DOHH2 (cell line): ENCODE measurements around the gene NALCN.

Experiments
- H3F3A ChIP-seq: fragments of 200-600 bp; sonication (generic), shearing (Covaris generic); 2 replicates; pipeline ENCODE4 v1.6.0; 2016; ENCODE audit warnings: antibody characterized with exemption, mild to moderate bottlenecking; ENCODE audit not compliant: control insufficient read depth, insufficient read depth
- H3K27ac ChIP-seq: fragments of 200-600 bp; sonication (generic); 2 replicates; pipeline ENCODE4 v1.5.1; 2014; ENCODE audit warnings: low read depth, mild to moderate bottlenecking, low read length, moderate library complexity
- H3K27me3 ChIP-seq: fragments of 200-600 bp; sonication (generic); 2 replicates; pipeline ENCODE4 v1.6.1; 2014; ENCODE audit warnings: mild to moderate bottlenecking, low read length, mixed read lengths; ENCODE audit not compliant: control insufficient read depth
- H3K36me3 ChIP-seq: fragments of 200-600 bp; sonication (generic); 2 replicates; pipeline ENCODE4 v1.6.1; 2014; ENCODE audit warnings: mild to moderate bottlenecking, low read length, moderate library complexity, mixed read lengths; ENCODE audit not compliant: control insufficient read depth
- H3K4me1 ChIP-seq: fragments of 200-600 bp; sonication (generic); 2 replicates; pipeline ENCODE4 v1.6.1; 2014; ENCODE audit warnings: mild to moderate bottlenecking, low read length, mixed read lengths; ENCODE audit not compliant: control insufficient read depth
- H3K4me2 ChIP-seq: fragments of 200-600 bp; sonication (generic); 2 replicates; pipeline ENCODE4 v1.6.0; 2014; ENCODE audit warnings: mild to moderate bottlenecking, low read length, moderate library complexity
- H3K4me3 ChIP-seq: fragments of 200-600 bp; sonication (generic); 2 replicates; pipeline ENCODE4 v1.5.1; 2014; ENCODE audit warnings: mild to moderate bottlenecking, low read length, mixed read lengths
- H3K79me2 ChIP-seq: fragments of 200-600 bp; sonication (generic); 2 replicates; pipeline ENCODE4 v1.6.1; 2014; ENCODE audit warnings: mild to moderate bottlenecking, low read length, mixed read lengths; ENCODE audit not compliant: control insufficient read depth
- H3K9me2 ChIP-seq: fragments of 200-600 bp; sonication (generic); replicated peaks from 2 replicates; pipeline ENCODE4 v1.6.1; 2014; ENCODE audit warnings: mild to moderate bottlenecking, low read length, mixed read lengths; ENCODE audit not compliant: control insufficient read depth
- H3K9me3 ChIP-seq: fragments of 200-600 bp; sonication (generic); 2 replicates; pipeline ENCODE4 v1.6.1; 2014; ENCODE audit warnings: antibody characterized with exemption, low read length, mixed read lengths; ENCODE audit not compliant: control insufficient read depth, insufficient read depth
- H4K20me1 ChIP-seq: fragments of 200-600 bp; sonication (generic); 2 replicates; pipeline ENCODE4 v1.6.0; 2014; ENCODE audit warnings: low read depth, mild to moderate bottlenecking, antibody characterized with exemption, low read length, moderate library complexity; ENCODE audit not compliant: control insufficient read depth, insufficient read depth
- EZH2phosphoT487 ChIP-seq: fragments of 200-600 bp; sonication (generic); IDR thresholded peaks from 2 replicates; pipeline ENCODE4 v1.6.1; 2017; ENCODE audit warnings: borderline replicate concordance, mild to moderate bottlenecking, antibody characterized with exemption, low read length, moderate library complexity, mixed read lengths
- TF ChIP-seq, protein P1 (sequence below): fragments of 200-600 bp; sonication (generic); IDR thresholded peaks from one replicate; pipeline ENCODE4 v1.5.1; 2014; ENCODE audit warnings: antibody characterized with exemption, mild to moderate bottlenecking, low read depth, low read length; ENCODE audit not compliant: poor library complexity, severe bottlenecking

The NALCN gene

DNA sequence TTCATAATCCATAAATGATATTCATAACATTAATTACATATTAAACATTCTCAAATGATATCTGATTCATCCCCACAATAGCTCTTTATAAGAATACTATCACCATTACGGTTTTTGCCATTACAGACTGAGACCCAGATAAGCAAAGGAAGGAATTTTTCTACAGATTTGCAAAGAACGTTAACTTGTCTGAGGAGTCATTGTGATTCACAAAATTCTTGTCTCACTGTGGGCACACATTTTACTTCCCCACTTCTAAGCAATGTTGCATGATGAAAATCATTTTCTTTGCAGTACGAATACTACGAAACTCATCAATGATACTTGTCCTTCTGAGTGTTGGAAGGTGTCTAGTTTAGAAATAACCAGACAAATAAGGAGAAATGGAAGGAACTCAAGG, 70.1 kb downstream of the NALCN start:
- TF ChIP-seq, protein P1, sequence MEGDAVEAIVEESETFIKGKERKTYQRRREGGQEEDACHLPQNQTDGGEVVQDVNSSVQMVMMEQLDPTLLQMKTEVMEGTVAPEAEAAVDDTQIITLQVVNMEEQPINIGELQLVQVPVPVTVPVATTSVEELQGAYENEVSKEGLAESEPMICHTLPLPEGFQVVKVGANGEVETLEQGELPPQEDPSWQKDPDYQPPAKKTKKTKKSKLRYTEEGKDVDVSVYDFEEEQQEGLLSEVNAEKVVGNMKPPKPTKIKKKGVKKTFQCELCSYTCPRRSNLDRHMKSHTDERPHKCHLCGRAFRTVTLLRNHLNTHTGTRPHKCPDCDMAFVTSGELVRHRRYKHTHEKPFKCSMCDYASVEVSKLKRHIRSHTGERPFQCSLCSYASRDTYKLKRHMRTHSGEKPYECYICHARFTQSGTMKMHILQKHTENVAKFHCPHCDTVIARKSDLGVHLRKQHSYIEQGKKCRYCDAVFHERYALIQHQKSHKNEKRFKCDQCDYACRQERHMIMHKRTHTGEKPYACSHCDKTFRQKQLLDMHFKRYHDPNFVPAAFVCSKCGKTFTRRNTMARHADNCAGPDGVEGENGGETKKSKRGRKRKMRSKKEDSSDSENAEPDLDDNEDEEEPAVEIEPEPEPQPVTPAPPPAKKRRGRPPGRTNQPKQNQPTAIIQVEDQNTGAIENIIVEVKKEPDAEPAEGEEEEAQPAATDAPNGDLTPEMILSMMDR = no peak
- TF ChIP-seq EZH2phosphoT487 = no peak
- H3K4me1 ChIP-seq = no peaks in the 10 kb centered on the region
- H3K27me3 ChIP-seq = no peaks in the 10 kb centered on the region
- H3F3A ChIP-seq = no peaks in the 10 kb centered on the region
- H3K27ac ChIP-seq = no peak overlapping the region
- H3K9me2 ChIP-seq = no peaks in the 10 kb centered on the region
- no peaks in the 10 kb centered on the region for H3K79me2 ChIP-seq
- H4K20me1 ChIP-seq = no peaks in the 10 kb centered on the region
- H3K4me2 ChIP-seq = no peak overlapping the region
- H3K36me3 ChIP-seq = no peaks in the 10 kb centered on the region
- H3K4me3 ChIP-seq = no peak overlapping the region
- H3K9me3 ChIP-seq = no peaks in the 10 kb centered on the region

DNA sequence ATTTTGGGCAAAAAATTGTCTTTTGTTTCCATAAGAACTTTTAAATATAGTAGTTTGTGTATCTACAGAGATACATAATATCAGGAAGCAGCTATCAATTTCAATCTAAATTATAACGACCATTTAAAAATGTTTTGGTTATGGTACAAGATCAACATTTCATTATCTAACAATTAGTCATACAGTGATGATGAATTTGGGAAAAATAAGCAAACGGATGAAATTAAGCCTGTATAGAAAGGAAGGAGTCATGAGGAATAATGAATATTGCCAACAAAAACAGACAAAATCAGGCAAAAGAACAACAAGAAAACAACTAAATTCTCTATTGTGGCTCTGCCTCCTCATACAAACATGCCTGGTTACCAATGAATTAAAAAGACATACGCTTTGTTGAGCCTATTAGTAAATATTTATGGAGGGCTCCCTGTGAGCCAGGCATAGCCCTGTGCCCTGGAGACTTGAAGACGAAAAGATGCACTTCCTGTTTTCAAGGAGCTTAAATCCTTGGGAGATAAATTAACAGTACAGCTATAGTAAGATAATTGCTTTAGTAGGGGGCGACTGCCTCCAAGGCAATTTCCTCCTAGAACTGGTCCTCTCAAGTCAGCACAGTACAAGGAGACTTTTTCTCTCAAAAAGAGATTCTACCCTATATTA, 73.0 kb downstream of the NALCN start:
- Histone ChIP-seq H3K27me3 (no peaks in the 10 kb centered on the region), H3K27ac (no peak overlapping the region), H3K79me2 (no peaks in the 10 kb centered on the region), H3K9me2 (no peaks in the 10 kb centered on the region), H3K4me1 (no peaks in the 10 kb centered on the region), H3K36me3 (no peaks in the 10 kb centered on the region), H3K4me2 (no peak overlapping the region), H3F3A (no peaks in the 10 kb centered on the region), H3K4me3 (no peak overlapping the region), H4K20me1 (no peaks in the 10 kb centered on the region), H3K9me3 (no peaks in the 10 kb centered on the region)
- TF ChIP-seq, protein P1 = no peak

DNA sequence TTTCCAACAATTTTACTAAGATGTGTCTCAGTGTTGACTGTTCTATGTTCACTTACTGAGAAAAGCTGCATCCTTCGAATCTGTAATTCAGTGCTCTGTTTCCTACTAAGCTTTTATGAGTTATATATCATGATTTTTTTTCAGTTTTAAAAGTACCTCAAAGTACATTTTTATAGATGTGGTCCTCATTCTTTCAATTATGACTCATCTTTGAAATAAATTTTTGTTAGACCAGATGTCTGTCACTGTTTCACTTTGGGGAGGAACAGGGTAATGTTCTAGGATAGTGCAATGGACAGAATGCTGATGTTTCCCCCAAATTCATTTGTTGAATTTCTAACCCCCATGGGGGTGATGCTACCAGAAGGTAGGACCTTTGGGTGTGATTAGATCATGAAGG, 74.8 kb downstream of the NALCN start:
- Histone ChIP-seq H3K27ac (no peak overlapping the region), H3K9me3 (no peaks in the 10 kb centered on the region)

More for the DNA sequence above, 74.8 kb downstream of the NALCN start:
- Histone ChIP-seq H3K79me2 (no peaks in the 10 kb centered on the region), H3K4me1 (no peaks in the 10 kb centered on the region), H4K20me1 (no peaks in the 10 kb centered on the region), H3K4me2 (no peak overlapping the region), H3K9me2 (no peaks in the 10 kb centered on the region), H3K4me3 (no peak overlapping the region), H3F3A (no peaks in the 10 kb centered on the region), H3K36me3 (no peaks in the 10 kb centered on the region), H3K27me3 (no peaks in the 10 kb centered on the region)
- TF ChIP-seq EZH2phosphoT487 = no peak
- TF ChIP-seq, protein P1 = no peak
